Posterior cingulate gyrus (tissue), 11 donors: Measurements from ENCODE around the gene CYRIA.

Experiments
- DNase-seq, 10 donors: peaks; one replicate each; pipeline versions ENCODE4 v3.0.0 to v3.0.0-alpha.2; 2020 to 2021; ENCODE audit warnings: mixed read lengths in 3 of 10
- intact Hi-C: fragments of 100-400 bp; cut with DNase I; formaldehyde crosslinking; loops from one replicate; pipeline ENCODE4 v1.15.1; 2023

Gene CYRIA

GRCh38 chr2:16665748-16666448 lies at the start of gene CYRIA:
TSS of gene CYRIA (minus strand) at chr2:16665834. CDS start at chr2:16588119, 77,715 bp downstream.
- intact Hi-C loops, result loop anchor here (10.0 kb wide), 2 partner anchors 49 to 89 kb away; no protein-coding TSS in a partner anchor
- peak; percentile 43 to 94 (median 64) for DNase-seq

DNA sequence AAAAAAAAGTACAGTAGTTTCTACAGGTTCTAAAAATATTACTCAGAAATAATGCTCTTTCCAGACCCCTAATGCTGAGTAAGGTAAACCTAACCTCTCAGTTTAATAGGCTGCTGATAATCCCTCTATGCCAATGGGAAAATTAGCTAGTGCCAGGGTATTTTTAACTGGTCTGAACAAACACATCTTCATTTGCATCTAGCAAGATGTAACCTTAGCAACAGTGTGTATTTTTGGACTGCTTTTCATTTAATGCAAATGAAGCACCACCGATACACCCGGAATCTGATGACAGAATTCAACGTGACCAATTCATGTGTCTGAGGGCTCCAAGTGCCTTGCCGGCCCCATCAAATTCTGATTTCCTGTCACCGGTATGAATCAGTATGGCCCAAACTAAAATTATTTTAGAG lies 47.4 kb upstream of the CYRIA start:
- intact Hi-C loops, result loop anchor here (10.0 kb wide), 1 partner anchor 48 kb away; the partner anchor contains the start of gene CYRIA
- DNase-seq, result peak in 2 of 10 donors; percentile 33 to 77

DNA sequence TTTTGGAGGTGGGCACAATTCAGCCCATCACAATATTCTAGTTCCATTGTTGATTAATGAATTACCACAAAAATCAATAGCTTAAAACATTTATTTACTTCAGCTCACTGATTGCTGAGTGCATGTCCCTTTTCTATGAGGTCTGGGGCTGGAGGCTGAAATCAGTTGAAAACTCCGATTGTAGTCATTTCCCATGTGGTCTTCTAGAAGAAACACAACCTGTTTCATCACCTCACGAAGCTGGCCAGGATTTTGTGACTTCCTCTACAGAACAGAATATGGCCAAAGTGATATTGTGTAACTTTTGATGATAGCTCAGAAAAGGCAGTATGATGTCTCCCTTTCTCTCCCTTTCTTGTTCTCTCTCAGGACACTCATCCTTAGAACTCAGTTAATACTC lies 44.1 kb upstream of the CYRIA start:
- no peak for DNase-seq
- intact Hi-C loops, result loop anchor here (10.0 kb wide), 1 partner anchor 45 kb away; the partner anchor contains the start of gene CYRIA

- intact Hi-C loops, result no loop called here
- no peak for DNase-seq
These were observed 42.5 kb upstream of the CYRIA start for GRCh38 chr2:16708173-16708572.

DNA sequence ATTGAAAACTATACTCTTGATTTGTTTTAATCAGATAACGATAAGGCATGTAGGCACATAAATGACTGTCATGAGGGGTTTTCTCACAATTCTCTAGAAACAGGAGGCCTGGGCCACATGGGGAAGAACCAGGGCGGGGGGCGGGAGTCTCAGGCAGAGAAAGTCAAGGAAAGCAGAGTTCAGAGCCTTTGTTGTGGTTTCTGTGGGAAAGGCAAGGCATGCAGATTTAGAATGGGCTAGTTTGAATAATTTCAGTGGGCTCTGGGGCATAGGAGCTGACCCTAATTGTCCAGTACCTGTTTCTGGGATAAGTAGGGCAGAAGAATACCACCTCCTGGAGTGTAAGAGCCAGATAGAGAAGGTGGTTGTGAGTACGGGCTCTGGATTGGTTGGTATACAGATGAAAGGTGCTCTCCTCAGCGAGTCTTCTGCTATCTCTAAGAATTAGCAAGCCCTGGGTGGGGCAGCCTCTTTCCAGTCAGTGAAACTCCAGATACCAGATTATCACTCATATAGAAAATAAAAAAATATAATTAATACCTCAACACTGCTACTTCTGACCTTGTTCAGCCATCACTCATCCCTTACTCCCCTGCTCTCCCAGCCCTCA lies 41.5 kb upstream of the CYRIA start:
- DNase-seq, result no peak
- intact Hi-C loops, result no loop called here

DNA sequence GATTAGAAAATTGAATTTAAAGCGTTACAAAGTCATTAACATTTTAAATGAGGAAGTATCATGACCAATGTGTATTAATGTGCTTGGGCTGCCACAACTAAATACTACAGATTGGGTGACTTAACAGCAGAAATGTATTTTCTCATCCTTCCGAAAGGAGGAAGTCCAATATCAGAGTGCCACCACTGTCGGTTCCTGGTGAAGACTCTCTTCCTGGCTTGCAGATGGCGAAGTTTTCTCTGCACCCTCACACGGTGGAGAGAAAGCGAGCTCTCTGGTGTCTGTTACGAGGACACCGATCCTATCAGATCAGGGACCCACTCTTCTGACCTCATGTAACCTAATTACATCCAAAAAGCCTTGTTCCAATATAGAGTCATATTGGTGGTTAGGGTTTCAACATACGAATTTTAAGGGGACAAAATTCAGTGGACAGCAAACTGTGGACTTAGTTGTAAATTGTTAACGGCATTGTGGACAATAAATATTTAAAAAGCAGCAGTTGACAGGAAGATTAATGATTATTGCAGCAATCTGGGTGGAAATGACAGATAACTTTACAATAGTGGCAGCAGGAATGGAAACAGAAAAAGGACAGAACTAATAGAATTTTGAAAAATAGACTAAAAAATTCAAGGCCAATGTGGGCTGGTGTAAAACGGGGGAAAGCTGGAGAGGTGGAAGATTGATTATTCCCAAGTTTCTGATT lies 35.1 kb upstream of the CYRIA start:
- intact Hi-C loops, result no loop called here
- no peak for DNase-seq

- intact Hi-C loops, result no loop called here
- DNase-seq, result peak in 1 of 10 donors; percentile 48
These were observed 28.2 kb upstream of the CYRIA start for GRCh38 chr2:16693854-16694253.

DNA sequence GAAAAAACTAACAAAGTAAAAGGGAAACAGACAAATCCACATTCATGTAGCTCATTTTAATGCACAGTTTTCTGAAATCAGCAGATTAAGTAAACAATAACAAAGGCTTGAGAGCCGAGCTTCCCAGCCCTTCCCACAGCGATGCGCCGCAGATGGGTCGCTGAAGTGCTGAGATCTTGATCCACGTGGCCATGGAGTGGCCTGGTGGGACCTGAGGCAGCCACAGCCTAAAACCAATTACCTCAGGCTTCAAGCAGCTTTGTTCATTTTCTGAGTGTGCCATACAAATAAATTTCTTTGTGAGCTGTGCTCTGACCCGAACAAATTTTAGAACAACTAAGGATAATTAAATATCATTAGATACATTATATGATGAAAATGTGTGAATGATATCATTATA lies 25.6 kb upstream of the CYRIA start:
- intact Hi-C loops, result no loop called here
- peak in 1 of 10 donors; percentile 50 for DNase-seq

GRCh38 chr2:16687955-16688354 lies 22.3 kb upstream of the CYRIA start:
- intact Hi-C loops, result no loop called here
- DNase-seq, result no peak

DNA sequence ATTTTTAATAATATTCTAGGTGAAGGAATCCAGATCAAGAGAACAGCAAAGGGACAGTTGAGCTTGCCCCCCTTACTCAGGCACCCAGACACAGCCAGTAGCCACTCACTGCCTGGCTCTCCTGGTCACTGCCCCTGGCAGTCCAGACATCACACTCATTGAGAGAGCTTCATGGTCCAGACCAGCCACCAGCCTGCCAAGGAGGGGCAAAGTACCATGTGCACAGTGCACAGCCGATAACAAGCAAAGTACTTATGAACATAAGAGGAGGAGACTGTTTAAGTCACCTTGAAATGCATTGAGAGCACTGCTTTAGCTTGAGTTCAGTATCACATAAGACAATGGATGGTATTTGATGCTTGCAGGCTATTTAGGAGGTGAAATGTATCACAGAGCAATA lies 21.6 kb upstream of the CYRIA start:
- no peak for DNase-seq
- intact Hi-C loops, result no loop called here

- intact Hi-C loops, result no loop called here
- DNase-seq, result no peak
These were observed 21.0 kb upstream of the CYRIA start for GRCh38 chr2:16686641-16687040.

DNA sequence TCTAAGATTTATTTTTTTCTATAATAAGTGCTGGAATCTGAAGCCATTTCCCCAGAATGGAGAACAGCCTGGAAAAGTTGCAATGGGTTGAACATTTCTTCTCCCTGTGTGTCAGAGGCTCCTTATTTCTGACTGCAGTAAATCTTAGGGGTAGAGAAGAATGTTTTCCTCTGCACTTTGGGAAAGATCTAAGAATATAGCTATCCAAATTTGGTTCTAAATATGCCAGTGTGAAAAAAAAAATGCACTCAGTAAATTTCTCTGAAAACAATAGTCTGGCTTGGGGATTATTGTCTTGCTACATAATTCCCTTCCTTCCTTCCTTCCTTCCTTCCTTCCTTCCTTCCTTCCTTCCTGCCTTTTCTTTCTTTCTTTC lies 19.7 kb upstream of the CYRIA start:
- no peak for DNase-seq
- intact Hi-C loops, result no loop called here

- no peak for DNase-seq
- intact Hi-C loops, result no loop called here
These were observed 19.2 kb upstream of the CYRIA start for GRCh38 chr2:16684676-16685339.

DNA sequence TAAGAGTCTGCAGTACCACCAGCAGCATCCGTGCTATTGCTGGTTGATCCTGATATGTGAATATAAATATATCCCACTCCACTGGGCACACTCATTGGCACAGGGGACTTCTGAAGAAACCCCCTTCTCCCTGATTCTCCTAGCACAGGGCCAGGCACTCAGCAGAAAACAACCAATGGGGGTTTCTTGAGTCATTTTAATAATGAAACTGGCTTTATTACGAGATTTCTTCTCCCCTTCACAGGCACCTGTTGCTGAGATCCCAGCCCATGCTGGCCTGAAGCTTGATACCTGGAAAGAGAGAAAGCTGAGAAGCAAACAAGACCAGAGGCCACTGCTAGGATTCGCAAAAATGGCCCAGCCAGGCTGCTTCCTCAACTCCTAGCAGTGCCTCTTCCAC lies 17.9 kb upstream of the CYRIA start:
- DNase-seq, result no peak
- intact Hi-C loops, result no loop called here

DNA sequence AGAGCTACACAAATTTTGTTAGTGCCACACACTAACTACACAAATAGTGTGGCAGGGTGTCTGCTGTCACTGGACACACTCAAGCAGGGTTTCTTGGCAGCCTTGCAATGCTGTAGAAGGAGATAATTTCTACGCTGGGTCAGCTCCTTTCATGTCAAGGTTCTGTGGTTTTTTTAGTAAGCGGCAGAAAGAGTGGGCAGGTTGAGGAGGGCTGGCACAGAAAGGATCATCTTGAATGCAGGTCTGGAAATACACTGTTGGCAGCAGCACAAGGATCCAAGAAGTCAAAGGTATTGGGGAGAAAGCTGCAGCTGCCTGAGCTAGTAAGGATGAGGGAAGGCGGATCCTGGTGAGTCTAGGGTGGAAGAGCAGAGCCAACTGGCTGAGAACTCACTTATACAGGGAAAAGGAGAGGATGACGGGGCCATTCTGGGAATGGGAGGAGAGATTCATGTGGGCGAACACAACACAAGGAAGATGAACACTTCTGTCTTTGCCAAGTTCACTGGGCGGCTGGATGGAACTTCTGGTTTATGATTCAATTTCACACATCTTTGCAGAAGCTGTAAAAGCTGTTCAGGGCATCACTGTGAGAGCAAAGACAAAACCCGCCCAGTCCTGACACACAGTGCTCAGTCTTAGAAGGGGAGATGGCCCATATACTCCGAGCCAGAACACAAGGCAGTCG lies 16.9 kb upstream of the CYRIA start:
- peak in 7 of 10 donors; percentile 45 to 88 (median 59) for DNase-seq

GRCh38 chr2:16680781-16681180 lies 15.1 kb upstream of the CYRIA start:
- intact Hi-C loops, result no loop called here
- DNase-seq, result no peak

More for the DNA sequence above, 16.9 kb upstream of the CYRIA start:
- intact Hi-C loops, result no loop called here

DNA sequence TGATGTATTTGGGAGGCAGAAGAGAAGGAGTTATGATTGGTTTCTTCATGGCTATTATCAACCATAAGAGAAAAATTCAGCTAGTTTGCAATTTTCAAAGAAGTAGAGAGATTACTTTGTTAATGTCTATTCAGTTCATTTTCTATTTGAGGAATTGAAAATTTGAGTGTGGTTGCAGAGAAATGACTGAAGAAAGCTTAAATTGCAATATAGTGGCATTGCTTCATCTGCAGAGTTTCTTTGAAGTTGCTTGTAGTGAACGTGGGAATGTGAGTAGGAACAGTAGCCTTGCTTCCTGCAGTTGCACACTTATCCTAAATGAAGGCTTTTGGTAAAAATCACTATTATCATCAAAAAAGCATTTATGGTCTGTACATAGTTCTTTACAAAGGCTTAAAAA lies 14.7 kb upstream of the CYRIA start:
- intact Hi-C loops, result no loop called here
- no peak for DNase-seq

GRCh38 chr2:16678964-16679363 lies 13.3 kb upstream of the CYRIA start:
- intact Hi-C loops, result no loop called here
- DNase-seq, result no peak

DNA sequence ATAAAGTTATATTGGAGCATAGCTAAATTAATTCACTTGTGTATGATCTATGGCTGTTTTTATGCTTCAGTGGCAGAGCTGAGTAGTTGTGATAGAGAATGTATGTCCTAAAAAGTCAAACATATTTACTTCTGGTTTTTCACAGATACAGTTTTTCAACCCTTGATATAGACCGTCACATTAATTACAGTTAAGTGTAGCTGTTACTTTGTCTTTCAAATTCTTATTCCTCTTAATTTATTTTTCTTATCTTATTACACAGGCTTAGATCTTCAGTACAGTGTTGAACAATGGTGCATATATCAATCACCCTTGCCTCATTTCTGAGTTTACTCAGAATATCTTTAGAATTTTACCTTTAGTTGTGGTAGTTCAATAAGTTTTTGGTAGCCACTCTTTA lies 12.2 kb upstream of the CYRIA start:
- no peak for DNase-seq
- intact Hi-C loops, result no loop called here

- DNase-seq, result no peak
- intact Hi-C loops, result no loop called here
These were observed 10.1 kb upstream of the CYRIA start for GRCh38 chr2:16675781-16676180.
